Fibroblast of skin of back (primary cell): Measurements from ENCODE around the gene TRIM29.

Source experiments
- DNase-seq: peaks from one replicate; pipeline ENCODE4 v3.0.0-alpha.2; 2013

Gene TRIM29

DNA sequence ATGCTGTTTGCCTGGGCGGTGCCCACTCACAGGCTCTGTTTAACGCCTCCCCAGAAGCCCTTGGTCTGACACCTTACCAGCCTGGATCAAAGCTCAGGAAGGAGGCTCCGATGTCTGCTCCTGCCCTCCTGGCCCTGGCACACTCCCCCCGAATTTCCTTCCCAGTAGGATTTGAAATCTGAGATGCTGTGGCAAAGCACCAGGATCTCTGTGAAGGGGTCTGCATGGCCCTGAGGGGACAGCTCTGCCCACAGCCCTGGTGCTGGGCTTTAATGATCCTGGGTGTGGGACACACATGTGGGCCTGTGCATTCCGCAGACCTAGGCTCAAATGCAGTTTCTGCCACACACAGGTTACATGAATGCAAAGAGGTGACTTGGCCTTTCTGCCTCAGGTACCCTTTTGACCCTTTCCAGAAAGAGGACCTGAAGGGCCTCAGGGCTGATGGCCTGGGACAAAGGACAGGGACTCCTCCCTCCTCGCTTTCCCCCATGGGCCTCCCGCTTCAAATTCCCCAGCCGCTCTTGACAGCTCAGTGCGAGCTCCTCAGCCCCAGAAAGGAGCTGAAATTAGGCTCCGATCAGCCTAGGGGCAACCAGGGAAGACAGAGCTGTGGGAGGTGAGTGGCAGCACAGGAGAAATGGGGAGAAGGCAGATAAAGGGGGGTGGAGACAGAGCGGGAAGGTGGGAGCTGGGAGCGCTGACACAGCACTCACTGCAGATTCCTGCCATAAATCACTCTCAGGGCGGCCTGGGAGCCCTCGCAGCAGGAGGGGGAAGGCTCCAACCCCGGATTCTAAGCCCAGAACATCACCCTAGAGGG is 41.3 kb downstream of the TRIM29 start:
- DNase-seq: no peak

DNA sequence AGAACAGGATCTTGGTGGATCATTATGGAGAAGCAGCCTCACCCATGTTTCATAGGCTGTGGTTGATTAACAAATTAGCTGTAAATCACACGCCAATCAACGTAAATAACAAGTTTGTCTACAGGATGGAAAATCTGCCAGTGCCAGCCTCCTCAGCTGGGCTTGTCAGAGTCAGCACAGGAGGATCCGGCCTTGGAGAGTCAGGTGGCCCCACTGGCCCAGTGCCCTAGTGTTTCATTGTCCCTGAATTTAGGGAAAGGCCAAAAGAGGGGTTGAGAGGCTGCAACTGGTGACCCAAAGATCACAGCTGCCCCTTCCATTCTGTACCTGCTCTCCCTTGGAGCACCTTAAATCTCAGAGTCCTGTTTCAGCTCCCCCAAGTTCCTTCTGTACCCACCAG is 42.4 kb downstream of the TRIM29 start:
- no peak for DNase-seq

DNA sequence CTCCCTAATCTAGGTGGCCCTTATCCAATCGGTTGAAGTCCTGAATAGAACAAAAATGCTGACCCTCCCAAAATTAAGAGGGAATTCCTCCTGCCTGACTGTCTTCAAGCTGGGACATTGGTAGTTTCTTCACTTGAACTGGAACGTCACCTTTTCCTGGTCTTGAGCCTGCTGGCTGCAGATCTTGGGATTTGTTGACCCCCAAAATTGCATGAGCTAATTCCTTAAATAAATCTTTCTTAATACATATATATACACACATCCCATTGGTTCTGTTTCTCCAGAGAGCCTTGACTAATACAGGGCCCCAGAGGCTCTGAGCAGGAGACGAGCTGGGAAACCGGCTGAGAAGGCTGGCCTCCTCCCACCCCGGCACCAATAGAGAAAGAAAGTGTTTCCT is 46.2 kb downstream of the TRIM29 start:
- no peak for DNase-seq

DNA sequence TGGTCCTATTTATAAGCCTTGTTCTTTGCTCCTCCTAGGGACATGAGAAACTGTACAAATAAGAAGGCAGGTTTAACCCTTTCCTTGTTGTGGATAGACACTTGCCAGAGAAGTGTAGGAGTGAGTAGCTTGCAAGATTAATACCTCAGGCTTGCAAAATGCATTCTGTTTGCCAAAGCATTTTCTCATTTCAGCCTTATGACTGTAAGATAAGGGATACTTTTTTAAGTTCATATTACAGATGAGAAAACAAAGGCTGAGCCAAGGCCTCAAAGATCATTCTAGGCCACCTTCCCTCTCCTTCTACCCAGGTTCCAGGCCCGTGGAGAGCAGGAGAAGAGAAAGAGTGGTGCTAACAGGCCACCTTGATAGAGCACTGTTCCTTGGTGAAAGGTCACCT is 46.8 kb downstream of the TRIM29 start:
- no peak for DNase-seq

DNA sequence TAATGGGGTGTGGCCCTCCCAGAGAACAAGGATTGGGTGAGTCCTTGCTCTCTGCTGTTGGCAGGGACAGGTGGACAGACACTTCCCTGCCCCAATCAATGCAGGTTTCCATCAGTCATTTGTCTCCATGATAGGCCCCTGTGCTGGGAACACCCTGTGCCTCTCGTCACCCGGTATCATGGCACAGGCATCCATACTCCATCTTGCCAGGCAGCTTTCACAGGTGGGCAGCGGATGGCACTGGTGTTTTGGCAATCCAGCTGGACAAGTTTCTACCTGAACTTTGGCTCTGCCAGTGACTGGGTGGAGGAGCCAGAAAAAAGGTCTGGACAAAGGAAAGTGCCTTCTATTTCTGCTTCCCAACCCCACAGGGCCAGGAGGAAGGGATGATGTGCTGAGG is 47.5 kb downstream of the TRIM29 start:
- no peak for DNase-seq

DNA sequence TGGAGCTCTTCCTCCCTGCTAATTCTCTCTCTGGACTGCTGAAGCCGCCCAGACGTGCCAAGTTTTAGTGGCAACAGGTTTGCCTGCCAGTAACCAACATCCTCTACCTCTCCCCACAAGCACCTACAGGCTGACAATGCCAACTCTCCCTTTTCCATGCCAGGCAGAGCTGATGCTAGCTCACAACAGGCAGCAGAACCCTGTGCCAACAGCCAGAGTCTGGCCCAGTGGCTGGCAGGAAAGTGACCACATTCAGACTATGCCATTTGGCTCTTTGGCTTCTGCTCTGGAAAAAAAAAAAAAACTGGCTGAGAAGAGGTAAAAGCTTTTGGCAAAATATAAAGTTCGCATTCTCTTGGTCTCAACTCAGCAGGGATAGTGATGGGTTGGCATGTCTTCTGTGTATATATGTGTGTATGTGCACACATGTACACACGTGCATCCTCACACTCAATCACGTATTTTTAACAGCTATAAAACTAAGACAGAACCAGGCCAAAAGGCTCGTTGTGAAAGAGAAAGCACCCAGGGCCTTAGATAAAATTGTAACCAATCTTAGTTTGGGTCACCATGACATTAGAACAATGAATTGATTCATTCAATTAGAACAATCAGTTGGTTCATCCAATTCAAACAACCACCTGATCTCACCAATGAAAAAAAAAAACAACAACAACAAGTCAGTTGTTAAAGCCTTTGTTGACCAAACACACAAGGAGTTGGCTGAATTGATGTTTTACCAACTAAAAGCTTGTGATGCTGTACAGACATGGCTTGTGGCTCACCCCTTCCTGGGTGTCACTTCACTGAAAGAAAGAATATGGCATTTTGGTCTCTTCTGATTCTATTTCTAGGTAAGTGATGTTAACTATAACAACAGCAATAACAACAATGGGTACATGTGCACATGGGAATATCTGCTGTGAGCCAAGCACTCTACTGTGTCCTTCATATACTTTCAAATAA is 48.6 kb downstream of the TRIM29 start:
- no peak for DNase-seq

DNA sequence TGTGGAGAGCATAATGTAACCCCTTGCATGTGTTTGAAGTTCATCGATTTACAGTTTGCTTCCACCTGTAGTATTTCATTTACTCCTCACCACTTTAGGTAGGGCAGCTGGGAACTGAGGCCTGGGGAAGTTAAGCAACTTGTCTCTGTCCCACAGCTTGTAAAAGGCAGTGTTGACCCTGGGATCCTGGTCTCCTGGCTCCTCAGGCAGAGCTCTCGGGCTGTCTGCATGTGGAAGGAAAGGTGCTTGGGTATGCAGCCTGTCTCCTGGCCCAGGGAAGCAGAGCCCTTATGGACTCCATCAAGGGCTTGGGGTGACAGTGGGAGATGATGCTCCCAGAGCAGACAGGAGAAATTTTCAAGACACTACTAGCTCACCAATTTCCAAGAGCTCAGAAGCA is 49.9 kb downstream of the TRIM29 start:
- no peak for DNase-seq

DNA sequence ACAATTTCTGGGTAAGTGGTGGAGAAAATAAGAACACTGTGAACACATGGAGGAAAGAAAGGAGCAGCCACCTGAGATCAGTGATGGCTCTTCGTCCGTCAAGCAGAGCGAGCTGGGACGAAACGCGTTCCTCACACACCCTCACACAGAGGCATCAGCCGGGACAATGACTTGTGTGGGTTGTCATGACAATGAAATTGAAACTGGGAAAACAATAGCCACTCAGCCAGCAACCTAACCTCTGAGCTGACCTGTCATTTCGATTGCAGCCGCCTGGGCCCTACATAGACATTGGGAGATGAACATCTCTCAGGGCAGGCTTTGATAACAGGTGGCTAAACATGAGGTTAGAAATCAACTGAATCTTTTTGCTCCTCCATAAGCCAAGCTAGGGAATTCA is 51.3 kb downstream of the TRIM29 start:
- no peak for DNase-seq

DNA sequence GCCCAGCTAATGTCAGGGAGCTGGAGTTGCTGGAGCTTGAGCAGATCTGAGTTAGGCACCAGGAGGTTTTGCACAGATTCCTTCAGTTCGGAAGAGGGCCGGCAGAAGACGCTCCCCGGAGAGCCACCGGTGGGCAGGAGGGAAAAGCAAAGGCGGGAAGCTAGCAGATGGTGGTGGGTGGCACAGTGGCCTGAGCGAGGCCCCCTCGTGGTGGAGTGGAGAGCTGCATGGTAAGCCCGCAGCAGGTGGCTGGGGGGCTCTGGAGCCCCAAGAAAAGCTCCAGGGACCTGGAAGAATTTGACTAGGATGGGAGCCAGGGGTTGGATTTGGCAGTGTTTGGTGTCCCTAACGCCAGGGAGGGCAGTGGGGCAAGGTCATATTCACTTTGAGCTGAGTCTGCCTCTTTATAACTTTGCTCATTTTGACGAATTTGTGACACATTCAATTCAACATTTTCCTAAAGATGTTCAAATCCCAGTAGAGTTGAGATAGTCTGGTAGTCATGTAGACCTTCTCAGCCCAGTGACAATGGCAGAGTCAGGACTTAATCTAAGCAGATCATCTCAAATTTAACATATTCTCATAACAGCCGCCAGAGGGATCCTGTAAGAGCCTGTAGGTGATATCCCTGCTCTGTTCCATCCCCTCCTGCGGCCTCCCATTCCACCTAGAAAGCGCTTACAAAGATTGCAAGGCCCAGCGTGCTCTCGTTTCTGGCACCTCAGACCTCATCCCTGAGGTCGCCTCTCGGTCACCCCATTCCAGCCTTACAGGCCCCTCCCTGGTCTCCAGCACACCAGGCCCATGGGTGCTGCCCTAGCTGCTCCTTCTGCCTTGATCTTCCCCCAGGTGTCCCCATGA is 57.9 kb downstream of the TRIM29 start:
- no peak for DNase-seq

DNA sequence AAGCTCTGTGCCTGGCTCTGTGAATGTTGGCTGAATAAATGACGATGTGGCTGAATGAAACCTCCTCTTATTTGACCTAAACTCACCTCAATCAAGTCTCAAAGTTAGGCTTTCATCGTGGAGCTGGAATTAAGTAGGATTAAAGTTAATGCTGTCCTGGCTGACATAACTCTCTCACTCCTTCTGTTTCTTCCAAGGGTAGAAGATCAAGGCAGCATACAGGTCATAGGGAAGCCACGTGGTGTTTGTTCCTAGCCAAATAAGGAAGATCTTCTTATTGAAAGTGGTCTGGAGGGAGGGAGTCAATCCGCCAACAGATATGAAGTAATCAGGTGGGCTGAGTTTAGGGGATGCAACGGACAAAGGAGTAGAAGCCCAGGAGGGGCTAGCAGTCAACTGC is 59.5 kb downstream of the TRIM29 start:
- no peak for DNase-seq

DNA sequence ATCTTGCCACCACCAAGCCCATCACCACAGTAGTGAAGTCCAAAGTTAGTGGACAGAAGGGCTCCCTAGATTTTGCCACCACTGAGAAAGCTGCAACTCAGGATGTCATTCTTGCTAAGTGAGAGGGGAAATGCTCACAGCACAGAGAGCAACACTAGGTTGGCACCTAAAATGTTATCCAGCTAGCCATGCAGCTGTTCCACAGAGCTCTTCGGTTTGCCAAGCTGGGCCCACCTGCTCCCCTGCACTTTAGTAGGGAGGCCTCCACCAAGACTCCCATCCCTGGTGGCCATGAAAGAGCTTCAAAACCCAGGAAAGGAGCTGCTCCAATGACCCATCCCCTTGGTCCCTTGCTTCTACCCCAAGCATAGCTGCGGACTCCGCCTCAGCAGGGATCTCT is 63.8 kb downstream of the TRIM29 start:
- DNase-seq: no peak

DNA sequence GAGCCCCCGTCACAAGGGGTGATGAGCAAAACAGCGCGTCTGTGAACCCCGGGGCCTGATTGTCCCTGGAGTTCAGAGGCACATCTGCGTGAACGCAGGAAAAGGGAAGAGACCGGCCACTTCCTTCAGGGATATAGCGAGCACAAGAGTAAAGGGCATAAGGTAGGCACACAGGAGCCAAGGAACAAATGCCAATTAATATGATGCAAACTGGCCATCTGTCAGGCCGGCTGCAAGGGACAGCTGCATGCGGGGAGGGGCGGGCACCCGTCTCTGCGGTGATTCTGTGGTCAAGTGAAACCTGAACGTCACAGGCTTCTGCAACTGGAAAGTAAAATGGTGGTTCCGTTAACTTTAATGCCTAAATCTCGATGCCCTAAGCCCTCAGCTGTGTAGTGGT is 64.7 kb downstream of the TRIM29 start:
- DNase-seq: no peak

DNA sequence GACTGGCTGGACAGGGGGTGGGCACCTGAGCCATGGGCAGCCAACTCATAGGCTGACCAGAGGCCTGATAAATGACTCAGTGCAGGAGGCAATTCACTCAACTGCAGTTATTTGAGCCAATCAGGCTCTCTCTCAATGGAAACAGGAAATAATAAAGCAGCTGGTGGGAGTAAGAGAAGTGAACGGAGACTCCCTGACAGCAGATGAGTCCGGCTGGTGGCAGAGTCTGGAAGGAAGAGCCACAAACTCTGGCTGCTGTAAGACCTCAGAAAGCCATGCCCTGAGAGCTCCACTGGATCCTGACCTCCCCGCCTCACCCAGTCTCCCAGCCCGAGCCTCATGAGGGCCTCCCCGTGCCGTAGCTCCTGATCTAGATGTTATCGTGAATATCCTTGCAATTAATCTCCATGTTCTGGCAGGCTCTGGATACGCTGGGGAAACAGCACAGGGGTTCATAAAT is 69.8 kb downstream of the TRIM29 start:
- DNase-seq: peak; percentile 57

DNA sequence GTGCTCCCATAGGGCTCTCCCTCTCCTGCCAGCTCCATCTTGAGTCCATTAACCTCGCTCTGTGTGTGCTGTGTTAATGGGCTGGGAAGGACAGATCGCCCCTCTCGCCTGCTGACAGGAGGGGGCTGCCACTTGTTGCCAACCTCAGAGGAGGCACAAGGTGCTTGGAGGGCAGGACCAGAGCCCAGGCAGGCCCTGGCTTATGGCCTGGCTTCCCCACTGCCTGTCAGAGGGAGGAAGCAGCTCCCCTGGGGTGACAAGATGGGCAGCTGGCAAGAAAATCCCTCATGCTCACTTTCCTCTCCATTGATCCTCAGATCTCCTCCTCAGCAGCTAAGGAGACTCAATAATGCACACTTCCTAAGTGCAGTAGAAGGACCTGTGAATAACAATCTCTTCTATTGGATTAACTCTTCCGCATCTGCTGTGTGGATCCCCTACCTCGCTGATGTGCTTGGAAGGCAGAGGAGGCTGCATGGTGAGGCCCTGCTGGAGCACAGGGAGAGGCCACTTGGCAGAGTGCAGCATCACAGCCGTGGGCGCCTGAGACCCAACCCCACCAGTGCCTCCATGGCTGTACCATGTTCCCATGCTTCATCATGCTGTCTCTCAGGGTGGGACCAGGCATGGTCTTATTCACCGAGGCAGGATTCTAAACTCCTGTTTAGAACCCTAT is 70.3 kb downstream of the TRIM29 start:
- no peak for DNase-seq

DNA sequence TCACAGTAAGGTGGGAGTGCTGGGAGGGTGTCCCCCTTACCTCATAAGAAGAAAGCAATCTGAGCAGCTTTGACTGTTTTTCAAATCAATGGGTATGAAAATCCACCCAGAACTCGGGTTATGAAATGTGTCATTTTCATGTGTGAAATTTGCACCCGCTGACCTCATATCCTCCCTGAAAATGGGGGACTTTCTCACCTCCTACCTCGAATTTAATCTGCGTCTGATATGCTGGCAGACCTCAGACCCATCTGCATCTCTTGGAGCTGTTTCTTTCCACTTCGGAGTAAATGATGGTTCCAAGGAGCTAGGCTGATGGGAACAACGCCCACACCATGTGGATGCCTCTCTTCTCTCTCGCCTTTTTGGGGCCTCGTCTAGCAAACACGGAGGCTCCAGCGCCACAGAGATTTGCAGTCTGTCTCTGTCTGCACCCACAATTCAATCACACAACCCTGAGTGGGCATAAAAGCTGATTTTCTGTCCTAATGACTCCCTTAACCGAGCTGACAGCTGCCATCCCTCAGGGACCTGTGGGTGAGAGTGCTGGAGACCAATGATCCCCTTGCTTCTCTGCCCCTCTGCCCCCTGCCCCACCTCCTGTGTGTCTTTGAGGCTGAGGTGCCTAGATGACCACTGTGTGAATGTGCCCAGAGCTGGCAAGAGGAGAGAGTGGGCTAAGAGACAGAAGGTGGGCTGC is 71.0 kb downstream of the TRIM29 start:
- no peak for DNase-seq

DNA sequence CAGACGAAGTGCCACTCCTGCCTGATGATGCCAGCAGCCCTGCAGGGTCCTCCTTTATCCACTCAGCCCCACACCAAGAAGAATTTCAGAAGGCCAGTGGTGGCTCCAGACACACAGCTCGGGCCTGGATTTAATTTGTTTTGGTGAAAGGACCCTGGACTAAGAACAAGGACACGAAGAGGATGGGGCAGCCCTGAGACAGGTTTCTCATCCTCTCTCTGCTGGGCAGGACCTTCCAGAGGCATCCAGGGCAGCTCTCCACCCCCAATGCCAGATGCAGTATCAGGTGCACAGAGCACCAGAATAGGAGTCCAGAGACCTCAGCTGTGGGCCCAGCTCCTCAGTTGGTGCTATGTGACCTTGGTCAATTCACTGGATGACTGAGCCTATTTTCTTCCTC is 72.0 kb downstream of the TRIM29 start:
- DNase-seq: no peak

DNA sequence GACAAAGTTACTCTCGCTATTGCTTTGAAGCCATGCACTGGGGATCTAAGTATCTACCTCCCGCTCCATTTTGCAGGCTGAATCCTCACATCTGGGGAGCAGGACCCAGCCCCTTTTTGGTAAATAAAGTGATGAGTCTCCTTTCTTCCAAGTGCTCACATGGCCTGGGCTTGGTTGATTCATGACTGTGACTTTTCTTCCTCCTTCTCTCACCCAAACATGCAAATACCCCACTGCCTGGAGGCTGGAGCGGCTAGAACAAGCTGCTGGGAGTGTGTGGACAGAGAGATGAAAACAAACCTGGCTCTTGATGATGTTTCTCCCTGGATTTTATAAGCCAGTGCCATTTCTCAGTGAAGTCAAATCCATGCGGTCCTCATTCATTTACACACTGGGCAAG is 72.7 kb downstream of the TRIM29 start:
- no peak for DNase-seq

DNA sequence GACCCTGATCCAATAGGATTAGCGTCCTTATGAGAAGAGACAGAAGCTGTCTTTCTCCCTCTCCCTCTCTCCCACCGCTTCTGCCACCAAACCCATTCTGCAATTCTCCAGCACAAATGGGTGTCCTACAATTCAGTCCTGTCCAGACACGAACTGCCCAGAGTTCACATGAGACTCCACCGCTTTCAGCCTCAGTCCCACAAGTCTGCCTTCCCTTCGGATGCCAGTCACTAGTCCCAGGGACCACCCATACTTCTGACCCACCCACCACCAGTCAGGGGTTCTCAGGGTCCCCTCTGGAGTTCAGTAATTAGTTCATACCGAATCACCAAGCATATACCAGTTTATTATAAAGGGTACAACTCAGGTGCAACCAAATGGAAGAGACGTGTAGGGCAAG is 73.6 kb downstream of the TRIM29 start:
- DNase-seq: no peak

DNA sequence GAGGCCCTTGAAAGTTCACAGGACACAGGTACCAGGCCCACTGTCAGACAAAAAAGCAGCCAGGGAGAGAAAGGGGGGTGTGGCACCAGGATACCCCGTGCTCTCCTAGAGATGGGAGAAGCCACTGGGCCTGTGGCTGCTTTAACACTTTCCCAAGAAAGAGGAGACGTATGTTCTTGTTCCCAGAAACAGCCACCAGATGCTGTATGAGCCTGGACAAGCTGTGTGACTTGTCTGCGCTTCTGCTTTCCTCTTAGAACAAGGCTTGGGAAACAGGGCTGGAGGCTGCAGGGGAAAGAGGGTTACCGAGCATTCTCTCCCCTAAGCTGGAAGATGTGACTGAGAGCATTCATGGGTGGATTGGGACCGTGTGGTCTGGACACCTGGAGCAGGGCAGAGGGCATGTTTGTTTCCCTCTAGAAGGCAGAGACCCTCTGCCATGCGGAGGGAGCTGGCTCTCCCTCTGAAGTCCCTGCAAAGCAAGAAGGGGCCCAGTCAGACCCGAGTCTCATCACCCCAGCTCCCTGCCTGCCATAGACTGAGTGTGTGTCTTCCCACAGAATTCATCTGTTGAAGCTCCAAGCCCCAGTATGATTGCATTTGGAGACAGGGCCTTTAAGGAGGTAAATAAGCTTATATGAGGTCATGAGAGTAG is 74.1 kb downstream of the TRIM29 start:
- DNase-seq: no peak

DNA sequence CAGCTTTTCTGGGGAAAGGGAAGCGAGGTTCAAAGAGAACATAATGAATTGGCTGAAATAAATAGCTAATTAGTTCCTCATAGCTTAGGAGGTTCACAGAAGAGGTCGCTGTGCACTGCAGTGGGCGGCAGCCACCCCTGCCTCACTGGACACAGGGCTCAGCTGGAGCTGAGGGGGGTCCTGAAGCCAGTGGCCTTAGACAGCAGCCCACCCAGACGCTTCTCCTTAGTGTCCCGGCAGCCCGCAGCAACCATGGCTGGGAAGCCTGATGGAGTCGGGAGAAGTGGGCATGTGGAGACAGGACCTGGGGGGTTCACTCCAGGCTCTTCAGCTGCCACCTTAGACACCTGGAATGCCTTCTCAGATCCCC is 75.4 kb downstream of the TRIM29 start:
- no peak for DNase-seq
